ENCODE results near the gene MARK3.
A peak's percentile ranks its signal among the peaks of the same experiment; 100 is the strongest.

MARK3 gene

DNA sequence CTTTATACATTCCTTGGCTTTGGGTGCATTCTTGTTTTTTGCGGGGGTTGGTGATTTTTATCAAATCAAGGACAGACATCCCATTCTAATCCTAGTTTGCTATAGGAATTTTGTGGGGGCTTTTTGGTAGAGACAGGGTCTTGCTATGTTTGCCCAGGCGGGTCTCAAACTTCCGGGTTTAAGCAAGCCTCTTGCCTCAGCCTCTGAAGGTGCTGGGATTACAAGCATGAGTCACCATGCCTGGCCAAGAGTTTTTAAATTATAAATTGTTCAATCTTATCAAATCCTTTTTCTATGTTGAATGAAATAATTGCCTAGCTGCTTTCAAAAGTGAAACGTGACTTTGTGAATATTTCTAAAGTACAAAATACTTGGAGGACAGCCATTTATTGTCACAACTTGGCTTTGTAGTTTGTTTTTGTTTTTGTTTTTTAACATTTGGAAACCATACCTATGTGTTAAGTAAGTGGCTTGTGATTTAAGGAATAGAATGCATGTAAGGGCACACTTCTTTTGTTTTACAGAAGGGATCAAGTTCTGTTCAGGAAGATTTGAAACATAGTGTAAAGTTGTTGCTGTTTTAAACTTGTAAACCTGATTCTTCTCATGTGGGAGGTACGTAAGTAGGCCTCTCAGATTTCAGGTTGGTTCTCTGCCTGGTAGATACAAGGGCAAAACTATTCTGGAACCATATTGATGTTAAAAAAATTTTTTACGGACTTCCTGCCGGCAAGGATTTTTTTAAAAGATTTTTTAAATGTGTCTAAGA is 13.4 kb downstream of the MARK3 start:
- no peak for DNase-seq

DNA sequence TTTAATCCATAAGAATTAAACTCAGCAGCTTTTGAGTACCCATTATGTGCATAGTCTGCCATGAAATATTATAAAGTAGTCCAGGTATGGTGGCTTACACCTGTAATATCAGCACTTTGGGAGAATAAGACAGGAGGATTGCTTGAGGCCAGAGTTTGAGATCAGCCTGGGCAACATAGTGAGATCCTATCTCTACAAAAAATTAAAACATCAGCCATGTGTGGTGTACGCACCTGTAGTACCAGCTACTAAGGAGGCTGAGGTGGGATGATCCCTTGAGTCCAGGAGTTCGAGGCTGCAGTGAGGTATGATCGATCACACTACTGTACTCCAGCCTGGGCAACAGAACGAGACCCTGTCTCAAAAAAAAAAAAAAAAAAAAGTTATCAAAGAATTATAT is 15.3 kb downstream of the MARK3 start:
- no peak for DNase-seq

DNA sequence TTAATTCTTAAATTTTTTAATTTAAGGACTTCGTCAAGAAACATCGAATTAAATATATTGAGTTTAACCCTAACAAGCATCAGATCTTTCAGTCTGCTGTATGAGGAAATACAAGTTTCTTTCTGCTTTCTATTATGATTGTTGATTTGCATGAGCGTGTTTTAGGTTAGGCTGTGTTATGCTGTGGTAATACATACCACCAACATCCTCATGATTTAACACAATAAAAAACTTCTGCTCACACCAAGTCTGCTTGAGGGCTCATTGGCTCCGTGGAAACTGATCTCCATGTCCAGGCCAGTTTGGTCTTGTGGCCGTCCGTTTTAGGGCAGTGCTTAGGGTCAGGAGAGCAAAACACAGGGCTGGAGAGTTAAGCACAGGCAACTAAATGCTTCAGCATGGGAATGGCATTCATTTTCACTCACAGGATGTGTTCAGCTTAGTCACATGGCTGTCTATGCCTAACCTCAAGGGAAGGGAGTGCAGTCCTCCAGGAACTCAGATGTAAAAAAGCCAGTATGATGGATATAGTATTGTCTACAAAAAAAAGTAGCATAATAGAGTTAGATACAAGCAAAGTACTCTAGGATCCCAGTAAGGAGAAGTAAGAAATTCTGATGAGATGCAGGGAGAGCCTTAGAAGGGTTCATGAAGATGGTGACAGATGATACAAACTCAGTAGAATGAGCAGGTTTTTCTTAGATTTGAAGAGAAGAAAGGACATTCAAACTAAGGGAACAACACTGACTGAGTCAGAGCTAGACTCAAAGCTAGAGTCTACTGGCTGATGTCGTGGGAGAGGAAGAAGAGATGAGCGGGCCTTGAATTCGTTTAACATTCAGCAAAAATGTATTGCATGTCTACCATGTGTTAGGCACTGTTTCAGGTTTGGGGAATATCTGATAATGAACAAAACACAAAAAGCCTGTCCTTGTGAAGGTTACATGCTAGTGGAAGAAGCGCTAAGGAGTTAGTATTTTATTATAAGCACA is 16.3 kb downstream of the MARK3 start:
- no peak for DNase-seq

DNA sequence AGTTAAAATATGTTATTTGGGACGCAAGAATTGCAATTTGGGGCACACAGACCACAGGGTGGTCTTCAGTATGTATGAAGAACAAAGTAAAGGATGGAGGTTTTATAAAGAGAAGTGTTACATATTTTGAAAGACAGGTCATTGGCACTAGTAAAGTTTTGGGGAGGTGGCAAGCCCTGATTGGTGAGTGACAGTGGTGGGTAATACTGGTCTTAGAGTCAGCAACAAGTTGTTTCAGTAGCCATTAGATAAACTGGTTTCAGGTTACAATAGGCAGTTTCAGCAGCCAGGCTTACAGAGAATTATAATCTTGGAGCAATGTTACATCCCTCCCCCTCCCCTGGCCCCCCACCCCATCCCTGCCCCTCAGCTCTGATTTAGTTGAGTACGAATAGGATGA is 17.5 kb downstream of the MARK3 start:
- DNase-seq, result no peak

DNA sequence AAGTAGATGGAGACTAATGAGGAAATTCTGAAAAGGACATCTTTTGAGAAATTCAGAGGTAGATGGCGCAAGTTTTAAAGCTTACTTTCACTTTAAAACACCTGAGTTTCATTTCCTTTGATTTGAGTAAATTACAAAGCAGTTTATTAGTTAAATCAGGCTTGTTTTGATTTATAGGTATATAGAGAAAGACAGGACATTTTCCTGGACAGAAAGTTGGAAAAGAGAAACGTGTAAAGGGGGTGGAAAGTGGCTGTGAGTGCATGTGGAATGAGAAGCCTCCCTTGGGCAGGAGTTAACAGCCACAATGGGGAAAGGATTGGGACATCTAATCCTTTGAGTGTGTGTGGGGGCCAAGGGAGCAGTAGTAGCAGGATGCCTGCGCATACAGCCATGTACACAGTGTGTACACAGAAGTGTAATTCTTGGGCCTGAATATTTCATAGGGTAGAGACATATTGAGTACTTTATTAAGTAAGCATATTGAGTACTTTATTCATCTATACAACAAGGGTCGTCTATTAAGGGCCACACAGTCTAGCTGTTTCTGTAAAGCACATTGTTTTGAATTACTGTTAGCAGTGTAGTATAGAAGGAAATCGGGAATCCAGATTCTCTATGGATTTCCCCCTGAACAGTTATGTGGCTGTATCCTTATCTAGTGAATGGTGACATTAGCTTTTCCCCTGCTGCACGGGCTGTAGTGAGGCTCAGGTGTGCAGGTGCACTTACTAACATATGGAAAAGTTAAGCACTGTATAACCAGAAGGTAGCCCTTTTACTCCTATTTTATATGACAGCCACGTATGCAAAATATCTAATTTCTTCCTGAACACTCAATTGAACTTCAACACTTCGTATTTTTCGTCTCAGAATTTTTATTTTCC is 19.1 kb downstream of the MARK3 start:
- DNase-seq, result no peak

DNA sequence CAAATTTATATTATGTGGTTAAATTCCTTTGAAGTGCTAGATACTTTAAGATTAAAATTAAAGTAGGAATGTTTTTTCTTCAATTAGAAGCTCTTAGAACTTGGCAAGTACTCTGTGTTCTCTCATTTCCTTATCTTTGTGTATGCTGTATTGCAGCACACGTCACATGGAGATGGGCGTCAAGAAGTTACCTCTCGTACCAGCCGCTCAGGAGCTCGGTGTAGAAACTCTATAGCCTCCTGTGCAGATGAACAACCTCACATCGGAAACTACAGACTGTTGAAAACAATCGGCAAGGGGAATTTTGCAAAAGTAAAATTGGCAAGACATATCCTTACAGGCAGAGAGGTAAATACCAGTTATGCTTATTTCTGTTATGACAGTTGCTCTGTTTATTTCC is 19.7 kb downstream of the MARK3 start:
- DNase-seq, result no peak

DNA sequence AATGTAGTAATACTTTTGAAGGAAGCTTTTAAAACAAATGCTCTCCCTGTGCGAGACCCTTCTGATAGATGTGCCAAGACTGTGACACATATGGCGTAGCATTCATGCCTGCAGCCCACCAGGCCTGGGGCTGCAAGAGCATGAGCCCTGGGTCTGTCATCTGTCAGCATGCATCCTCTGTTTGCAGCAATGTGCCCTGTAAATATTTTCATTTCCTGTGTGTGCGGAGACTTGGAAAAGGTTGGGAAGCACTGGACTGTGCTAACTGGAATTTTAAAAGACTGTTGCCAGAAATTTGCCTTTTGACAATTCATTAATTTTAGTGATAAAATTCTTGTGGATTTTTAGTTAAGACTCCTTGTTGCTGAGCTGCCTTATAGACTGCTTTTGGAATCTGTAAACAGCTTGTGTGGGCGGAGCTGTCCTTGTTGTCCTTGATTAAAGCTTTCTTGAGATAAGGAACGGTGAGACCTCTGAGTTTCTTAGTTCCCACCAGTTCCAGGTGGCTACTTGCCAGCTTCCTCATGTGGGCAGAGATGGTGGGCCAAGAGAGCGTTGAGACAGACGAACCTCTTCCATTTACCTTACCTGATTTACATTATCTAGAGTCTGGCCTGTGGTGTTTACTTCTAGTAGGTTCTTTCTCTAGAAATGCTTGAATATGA is 23.4 kb downstream of the MARK3 start:
- no peak for DNase-seq

DNA sequence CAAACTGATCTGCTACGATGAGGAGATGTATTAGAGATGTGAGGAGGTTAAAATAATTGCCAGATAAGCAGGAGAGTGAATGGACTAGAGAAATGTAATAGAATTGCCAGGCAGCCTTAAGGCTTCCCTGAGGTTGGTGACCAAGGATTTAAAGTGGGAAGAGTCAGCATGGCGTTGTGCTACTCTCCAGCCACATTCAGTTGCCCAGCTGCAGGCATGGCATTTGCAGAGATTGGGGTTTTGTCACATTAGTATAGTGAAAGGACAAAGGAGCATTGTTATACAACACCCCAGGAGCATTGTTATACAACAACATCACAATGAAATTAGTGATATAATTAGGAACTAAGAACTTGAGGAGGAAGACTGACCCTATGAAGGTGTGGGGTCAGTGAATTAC is 31.7 kb downstream of the MARK3 start:
- no peak for DNase-seq

DNA sequence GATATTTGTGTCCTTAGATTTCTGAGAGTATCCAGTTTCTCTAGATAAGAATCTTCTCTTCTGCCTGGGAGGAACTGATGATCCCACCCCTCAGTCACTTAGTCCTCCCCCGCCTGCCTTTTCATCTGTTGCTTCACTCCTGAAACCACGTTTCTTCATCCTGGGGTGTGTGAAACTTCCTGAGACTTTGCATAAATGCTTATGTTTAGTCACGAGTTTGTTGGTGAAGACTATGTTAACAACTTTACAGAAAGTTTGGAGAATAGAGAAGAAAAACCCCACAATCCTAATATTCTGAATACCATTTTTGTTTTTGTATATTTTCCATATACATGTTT is 33.2 kb downstream of the MARK3 start:
- DNase-seq, result no peak

DNA sequence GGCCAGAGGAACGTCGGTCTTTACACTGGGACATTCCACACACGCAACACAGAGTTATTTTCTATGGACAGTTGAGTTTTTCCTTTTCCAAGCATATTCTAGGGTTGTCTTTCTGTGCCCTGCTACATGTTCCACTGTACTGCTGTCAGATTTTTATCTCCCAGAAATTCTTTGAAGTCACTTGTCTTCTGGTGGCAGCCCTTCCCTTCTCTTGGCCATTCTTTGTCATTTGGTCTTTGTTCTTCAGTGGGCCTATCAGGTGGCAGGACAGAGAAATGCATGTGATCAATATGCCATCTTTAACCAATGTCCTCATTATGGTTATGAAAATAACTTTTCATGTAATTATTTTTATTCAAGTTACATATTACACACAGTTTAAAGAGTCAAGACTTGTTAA is 36.3 kb downstream of the MARK3 start:
- no peak for DNase-seq

DNA sequence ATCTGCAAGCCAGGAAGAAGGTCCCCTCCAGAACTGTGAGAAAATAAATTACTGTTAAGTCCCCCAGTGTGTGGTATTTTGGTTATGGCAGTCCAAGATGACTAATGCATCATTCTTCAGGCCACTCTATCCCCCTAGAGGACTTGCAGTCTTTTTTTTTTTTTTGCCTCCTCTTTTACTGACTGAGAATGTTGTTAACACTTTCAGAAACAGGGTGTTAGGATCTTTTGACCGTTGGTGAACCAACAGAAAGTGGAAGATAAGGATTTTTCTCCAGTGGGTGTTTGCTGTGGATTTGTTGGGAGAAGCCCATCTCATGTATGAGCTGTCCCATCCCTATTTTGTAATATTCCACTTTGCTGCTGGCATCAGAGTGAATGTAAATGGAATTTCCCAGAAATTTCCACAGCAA is 37.8 kb downstream of the MARK3 start:
- DNase-seq, result no peak

DNA sequence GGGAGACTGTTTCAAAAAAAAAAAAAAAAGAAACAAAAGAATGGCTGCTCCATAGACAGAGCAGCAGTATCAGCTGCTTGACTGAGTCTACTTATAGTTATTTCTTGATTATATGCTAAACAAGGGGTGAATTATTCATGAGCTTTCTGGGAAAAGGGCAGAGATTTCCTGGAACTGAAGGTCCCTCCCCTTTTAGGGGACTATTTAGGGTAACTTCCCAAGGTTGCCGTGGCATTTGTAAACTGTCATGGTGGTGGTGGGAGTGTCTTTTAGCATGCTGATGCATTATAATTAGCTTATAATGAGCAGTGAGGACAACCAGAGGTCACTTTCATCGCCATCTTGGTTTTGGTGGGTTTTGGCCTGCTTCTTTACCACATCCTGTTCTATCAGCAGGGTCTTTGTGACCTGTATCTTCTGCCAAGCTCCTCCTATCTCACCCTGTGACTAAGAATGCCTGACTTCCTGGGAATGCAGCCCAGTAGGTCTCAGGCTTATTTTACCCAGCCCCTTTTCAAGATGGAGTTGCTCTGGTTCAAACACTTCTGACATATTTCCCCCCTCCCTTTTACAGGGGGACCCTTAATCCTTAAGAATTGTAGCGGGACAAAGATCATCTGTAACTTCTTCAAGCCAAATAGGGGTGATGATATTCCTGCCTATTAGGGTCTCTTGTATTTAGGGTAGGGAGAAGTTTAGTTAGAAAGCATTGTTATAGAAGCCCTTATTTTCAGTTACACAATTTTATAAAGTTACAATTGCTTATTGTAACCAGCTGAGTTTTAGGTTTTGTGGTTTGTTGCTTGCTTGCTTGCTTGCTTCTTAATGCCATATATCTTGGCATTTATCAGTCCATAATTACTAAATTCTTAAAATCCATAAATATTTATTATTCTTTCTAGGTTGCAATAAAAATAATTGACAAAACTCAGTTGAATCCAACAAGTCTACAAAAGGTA is 42.5 kb downstream of the MARK3 start:
- DNase-seq, result peak; percentile 63

DNA sequence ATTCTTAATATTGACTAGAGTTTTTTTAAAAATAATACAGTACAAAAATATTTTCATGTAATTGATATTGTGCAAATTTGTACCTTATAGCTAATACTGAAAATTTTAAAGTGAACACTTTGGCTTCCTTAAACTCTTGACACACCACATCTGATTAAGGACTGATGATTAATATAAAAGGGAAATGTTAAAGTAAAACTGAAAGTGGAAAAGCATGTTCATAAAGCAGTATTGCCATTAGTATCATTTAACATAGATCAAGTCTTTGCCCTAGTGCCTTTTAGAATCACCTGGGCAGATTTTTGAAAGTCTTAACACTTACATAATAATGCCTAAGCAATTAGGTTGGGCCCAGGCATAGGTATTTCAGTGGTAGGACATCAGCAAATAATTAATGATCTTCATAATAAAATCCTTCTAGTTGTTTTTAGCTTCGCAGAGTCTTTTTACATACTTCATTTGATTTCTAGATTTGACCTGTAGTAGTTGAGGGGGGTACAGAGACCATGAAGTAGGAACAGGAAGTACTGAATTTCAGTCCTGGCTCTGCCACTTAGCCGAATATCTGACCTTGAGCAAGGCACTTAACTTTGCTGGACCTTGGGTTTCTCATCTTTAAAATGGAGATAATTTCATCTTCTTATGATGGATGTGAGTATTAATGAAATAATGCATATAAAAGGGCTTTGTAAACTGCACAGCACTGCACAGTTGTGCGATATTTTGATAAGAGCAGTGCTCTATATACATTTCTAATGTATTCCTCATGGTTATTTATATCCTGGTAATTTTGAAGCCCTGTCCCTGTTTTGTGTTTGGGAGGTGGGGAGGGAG is 43.7 kb downstream of the MARK3 start:
- DNase-seq, result peak; percentile 10

DNA sequence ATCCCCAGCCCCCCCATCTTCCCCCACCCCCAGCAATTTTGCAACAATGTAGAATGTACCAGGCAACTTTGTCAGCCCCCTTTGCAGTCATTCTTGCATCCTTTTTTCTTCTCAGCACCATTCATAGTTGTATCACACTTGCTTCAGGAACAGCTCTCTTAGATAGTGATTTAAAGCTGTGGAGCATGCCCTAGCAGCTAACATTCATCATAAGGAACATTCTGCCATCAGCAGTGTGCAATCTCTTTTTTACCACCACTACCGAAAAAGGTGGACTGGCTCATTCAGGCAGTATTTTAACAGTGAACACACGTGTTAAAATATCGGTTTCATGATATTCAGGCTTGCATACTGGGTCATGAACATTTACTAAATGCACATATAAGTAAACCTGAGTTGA is 45.1 kb downstream of the MARK3 start:
- no peak for DNase-seq

DNA sequence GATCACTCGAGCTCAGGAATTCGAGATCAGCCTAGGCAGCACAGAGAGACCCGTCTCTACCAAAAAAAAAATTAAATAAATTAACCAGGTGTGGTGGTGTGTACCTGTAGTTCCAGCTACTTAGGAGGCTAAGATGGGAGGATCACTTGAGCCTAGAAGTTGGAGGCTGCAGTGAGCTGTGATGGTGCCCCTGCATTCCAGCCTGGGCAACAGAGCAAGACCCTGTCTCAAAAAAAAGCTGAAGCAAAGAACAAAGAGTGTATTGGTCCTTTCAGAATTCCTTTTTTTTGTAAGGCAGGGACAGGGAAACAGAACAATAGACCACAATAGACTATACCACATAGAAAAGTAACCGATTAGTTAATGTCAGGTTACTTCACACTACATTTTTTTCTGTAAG is 47.4 kb downstream of the MARK3 start:
- DNase-seq, result no peak

DNA sequence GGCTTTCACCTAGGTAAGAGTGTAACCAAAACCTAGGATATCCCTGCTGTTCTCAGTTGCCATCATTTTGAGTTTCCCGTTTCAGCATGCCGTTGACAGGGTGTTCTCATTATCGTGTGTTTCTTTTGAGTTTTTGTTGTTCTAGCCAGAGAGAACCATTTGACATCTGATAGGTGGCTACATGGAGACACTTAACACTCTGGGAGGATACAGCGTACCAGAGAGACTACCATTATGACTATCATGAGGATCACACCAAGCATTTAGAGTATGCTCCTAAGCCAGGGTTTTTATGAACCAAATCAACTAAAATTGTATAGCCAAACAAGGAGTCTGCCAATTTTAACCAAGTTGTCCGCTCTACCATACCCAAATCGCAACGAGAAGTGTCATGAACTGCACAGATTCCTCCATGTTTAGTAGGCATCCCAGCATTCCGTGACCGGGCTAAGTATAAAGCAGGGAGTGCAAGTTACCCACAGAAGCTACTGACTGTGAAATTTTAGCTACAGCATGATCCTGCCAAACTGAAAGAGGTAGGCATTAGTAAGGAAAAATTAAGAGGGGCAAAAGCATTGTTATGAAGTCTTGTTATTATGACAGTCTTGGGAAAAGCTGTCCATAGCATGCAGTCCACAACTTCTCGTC is 48.8 kb downstream of the MARK3 start:
- DNase-seq, result no peak

DNA sequence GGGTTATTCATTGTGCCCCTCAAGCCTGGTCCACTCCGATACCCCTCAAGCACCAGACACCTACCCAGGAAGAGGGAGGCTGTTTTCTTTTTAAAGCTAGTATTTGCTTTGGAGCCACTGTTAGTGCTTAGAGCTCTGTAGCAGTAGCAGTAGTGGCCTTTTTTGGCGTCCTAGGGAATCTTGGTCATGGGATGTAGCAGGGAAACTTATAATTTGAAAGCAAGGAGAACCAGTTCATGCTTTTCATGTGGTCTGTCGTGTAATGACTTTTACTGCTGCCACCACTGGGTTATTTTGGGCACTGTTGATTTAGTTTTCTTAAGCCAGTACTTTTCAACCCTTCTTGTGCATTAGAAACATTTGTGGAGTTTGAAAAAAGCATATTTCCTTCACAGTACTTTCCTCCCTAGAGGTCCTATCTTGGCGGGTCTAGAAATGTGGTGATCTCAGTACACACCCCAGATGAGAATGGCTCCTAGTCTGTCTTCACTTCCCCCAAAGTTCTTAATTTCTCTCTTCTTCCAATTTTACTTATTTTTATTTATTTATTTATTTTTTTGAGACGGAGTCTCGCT is 49.7 kb downstream of the MARK3 start:
- no peak for DNase-seq

DNA sequence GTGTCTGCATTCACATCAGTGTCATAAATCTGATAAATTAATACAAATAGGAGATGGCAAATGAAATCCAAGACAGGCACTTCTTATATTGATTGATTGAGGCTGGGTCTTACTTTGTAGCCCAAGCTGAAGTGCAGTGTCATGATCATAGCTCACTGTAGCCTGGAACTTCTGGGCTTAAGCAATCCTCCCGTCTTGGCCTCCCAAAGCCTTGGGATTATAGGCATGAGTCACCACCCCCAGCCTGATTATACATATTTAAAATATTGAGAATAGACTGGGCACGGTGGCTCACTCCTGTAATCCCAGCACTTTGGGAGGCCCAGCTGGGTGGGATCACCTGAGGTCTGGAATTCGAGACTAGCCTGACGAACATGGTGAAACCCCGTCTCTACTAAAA is 51.3 kb downstream of the MARK3 start:
- DNase-seq, result no peak

DNA sequence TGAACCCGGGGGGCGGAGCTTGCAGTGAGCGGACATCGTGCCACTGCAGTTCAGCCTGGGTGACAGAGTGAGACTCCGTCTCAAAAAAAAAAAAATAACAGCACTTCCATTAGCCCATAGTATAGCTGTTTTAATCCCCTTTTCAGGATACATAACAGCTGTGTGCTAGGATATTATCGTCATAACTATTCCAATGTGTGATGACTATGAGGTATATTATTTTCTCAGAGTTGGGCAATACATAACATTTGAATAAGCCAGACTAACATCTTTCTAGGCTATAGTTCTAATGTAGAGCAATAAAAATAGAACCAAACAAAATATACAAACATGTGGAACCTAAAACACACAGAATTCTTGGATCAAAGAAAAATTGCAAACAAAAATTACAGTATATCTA is 57.1 kb downstream of the MARK3 start:
- no peak for DNase-seq

DNA sequence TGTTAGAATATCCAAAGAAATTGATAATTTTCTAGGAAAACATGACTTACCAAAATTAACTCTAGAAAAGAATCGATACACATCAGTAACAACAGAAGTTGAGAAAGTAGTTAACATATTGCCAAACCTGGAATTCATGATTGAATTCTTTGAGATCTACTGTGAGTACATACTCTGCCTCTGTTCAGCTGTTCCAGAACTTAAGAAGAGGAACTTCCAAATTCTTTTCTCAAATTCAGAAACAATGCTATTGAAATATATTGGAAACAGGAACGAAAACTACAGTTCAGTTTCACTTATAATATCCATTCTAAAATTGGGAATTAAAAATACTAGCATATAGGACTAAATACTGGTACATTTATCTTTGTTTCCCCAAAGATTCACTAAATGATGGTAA is 57.9 kb downstream of the MARK3 start:
- no peak for DNase-seq

Measured in CD4-positive, alpha-beta T cell treated with Interleukin-17A for 1 hour (primary cell).